IMR-90 (cell line): ENCODE measurements around the gene PBX3. TPM values are rescaled to one million over a fixed set of nuclear protein-coding genes. Genes with fewer than 3 reads are reported as not detected.

Experiments
- ATAC-seq: fragments of 200-7000 bp; cut with Tn5 transposase; 2 replicates; pipeline ENCODE4 v1.9.1; 2020; ENCODE audit warnings: low read depth, mild to moderate bottlenecking, moderate library complexity
- BruUV-seq: library from RNA; stranded (reverse); fragments of 400-500 nt; replicated peaks from 2 replicates; lab custom pipeline; 2021; lab: Mats Ljungman, UMichigan
- CTCF ChIA-PET: fragments of 300-600 bp; formaldehyde crosslinking; extraction: SDS; loops from one replicate; lab custom pipeline; 2021; ENCODE audit warnings: antibody characterized with exemption; lab: Yijun Ruan, JAX
- POLR2A ChIA-PET: fragments of 300-600 bp; sonication (Branson Sonifier 250); formaldehyde crosslinking; loops from one replicate; lab custom pipeline; 2022; ENCODE audit warnings: antibody characterized with exemption; ENCODE audit not compliant: unreplicated experiment; lab: Charles Lee
- DNase-seq: peaks from one replicate; pipeline ENCODE4 v3.0.0; 2013
- H2AFZ ChIP-seq: replicated peaks from 2 replicates; pipeline ENCODE3; 2013; ENCODE audit warnings: low read length, mild to moderate bottlenecking; ENCODE audit not compliant: poor library complexity
- H2AK5ac ChIP-seq: 2 replicates; pipeline ENCODE4 v1.6.1; 2013; ENCODE audit warnings: low read depth, low read length, inconsistent platforms
- H2AK9ac ChIP-seq: replicated peaks from 2 replicates; pipeline ENCODE3; 2013; ENCODE audit warnings: mild to moderate bottlenecking, low read depth, low read length, moderate library complexity; ENCODE audit not compliant: poor library complexity
- H2BK120ac ChIP-seq: 2 replicates; pipeline ENCODE4 v1.6.1; 2013; ENCODE audit warnings: low read depth, low read length, inconsistent platforms
- H2BK15ac ChIP-seq: 3 replicates; pipeline ENCODE4 v1.6.1; 2013; ENCODE audit warnings: low read depth, low read length, inconsistent platforms
- H2BK20ac ChIP-seq: 2 replicates; pipeline ENCODE4 v1.6.1; 2013; ENCODE audit warnings: low read depth, mild to moderate bottlenecking, inconsistent platforms, low read length, moderate library complexity
- H2BK5ac ChIP-seq: 2 replicates; pipeline ENCODE4 v1.6.1; 2013; ENCODE audit warnings: mild to moderate bottlenecking, low read depth, low read length, inconsistent platforms; ENCODE audit not compliant: poor library complexity, severe bottlenecking
- H3K14ac ChIP-seq: replicated peaks from 2 replicates; pipeline ENCODE4 v1.6.1; 2013; ENCODE audit warnings: low read depth, low read length, inconsistent platforms
- H3K18ac ChIP-seq: 2 replicates; pipeline ENCODE4 v1.6.1; 2013; ENCODE audit warnings: low read depth, low read length, control low read depth
- H3K23ac ChIP-seq: 2 replicates; pipeline ENCODE4 v1.6.1; 2013; ENCODE audit warnings: low read depth, low read length, inconsistent platforms
- H3K27ac ChIP-seq: 2 replicates; pipeline ENCODE4 v1.5.1; 2013; ENCODE audit warnings: mild to moderate bottlenecking, control low read depth, low read length; ENCODE audit not compliant: insufficient read depth
- H3K27me3 ChIP-seq: 2 replicates; pipeline ENCODE4 v1.6.1; 2013; ENCODE audit warnings: low read length; ENCODE audit not compliant: control insufficient read depth, insufficient read depth
- H3K36me3 ChIP-seq: 2 replicates; pipeline ENCODE4 v1.6.1; 2013; ENCODE audit warnings: low read length, mixed read lengths; ENCODE audit not compliant: control insufficient read depth, insufficient read depth
- H3K4ac ChIP-seq: 2 replicates; pipeline ENCODE4 v1.6.1; 2013; ENCODE audit warnings: low read depth, low read length, inconsistent platforms
- H3K4me1 ChIP-seq: 2 replicates; pipeline ENCODE4 v1.6.1; 2013; ENCODE audit warnings: low read length, mixed read lengths; ENCODE audit not compliant: control insufficient read depth, insufficient read depth
- H3K4me2 ChIP-seq: 2 replicates; pipeline ENCODE4 v1.6.1; 2013; ENCODE audit warnings: low read depth, mild to moderate bottlenecking, control low read depth, low read length, moderate library complexity
- H3K4me3 ChIP-seq: 2 replicates; pipeline ENCODE4 v1.5.1; 2013; ENCODE audit warnings: low read depth, mild to moderate bottlenecking, control low read depth, low read length, moderate library complexity; ENCODE audit not compliant: insufficient read depth
- H3K56ac ChIP-seq: 2 replicates; pipeline ENCODE4 v1.6.1; 2013; ENCODE audit warnings: low read length, inconsistent platforms; ENCODE audit not compliant: insufficient read depth; ENCODE audit errors: extremely low read depth
- H3K79me1 ChIP-seq, 2 experiments: 2 replicates each; pipeline ENCODE4 v1.6.1; 2013; ENCODE audit warnings: low read length in 2 of 2, inconsistent platforms in 1 of 2, low read depth in 1 of 2
- H3K9ac ChIP-seq: 2 replicates; pipeline ENCODE4 v1.6.1; 2013; ENCODE audit warnings: low read depth, low read length, control low read depth
- H3K9me1 ChIP-seq: 2 replicates; pipeline ENCODE4 v1.6.1; 2013; ENCODE audit warnings: low read length, inconsistent platforms; ENCODE audit not compliant: insufficient read depth
- H3K9me3 ChIP-seq: 2 replicates; pipeline ENCODE4 v1.6.1; 2013; ENCODE audit warnings: low read length; ENCODE audit not compliant: control insufficient read depth, insufficient read depth
- H4K20me1 ChIP-seq: 2 replicates; pipeline ENCODE4 v1.6.1; 2013; ENCODE audit warnings: low read length, inconsistent platforms; ENCODE audit not compliant: insufficient read depth
- H4K5ac ChIP-seq: 2 replicates; pipeline ENCODE4 v1.6.1; 2013; ENCODE audit warnings: mild to moderate bottlenecking, low read depth, low read length, control low read depth
- H4K8ac ChIP-seq, 2 experiments: 2 replicates each; pipeline ENCODE4 v1.6.1; 2013; ENCODE audit warnings: low read depth in 2 of 2, low read length in 2 of 2, control low read depth in 1 of 2, inconsistent platforms in 1 of 2
- H4K91ac ChIP-seq: 2 replicates; pipeline ENCODE4 v1.6.1; 2013; ENCODE audit warnings: low read depth, low read length, inconsistent platforms; ENCODE audit not compliant: insufficient read depth
- CEBPB ChIP-seq: IDR thresholded peaks from 2 replicates; pipeline ENCODE4 v1.6.1; 2012; ENCODE audit warnings: low read depth, low read length, improper control_type of control experiment
- CHD1 ChIP-seq: IDR thresholded peaks from 2 replicates; pipeline ENCODE4 v1.6.1; 2012; ENCODE audit warnings: low read depth, low read length, improper control_type of control experiment
- CTCF ChIP-seq: conservative IDR thresholded peaks from 2 replicates; pipeline ENCODE4 v1.5.1; 2012; ENCODE audit warnings: mild to moderate bottlenecking, low read depth, low read length, improper control_type of control experiment
- ELK1 ChIP-seq: fragments of 150-350 bp; IDR thresholded peaks from 2 replicates; pipeline ENCODE4 v1.6.1; 2016; ENCODE audit warnings: low read depth, mild to moderate bottlenecking, low read length, moderate library complexity, borderline replicate concordance
- FOS ChIP-seq: fragments of 150-350 bp; IDR thresholded peaks from 2 replicates; pipeline ENCODE4 v1.6.1; 2016; ENCODE audit warnings: low read depth, low read length
- MAZ ChIP-seq: IDR thresholded peaks from 2 replicates; pipeline ENCODE4 v1.6.1; 2012; ENCODE audit warnings: low read depth, mild to moderate bottlenecking, low read length, improper control_type of control experiment, moderate library complexity, borderline replicate concordance
- MXI1 ChIP-seq: IDR thresholded peaks from 2 replicates; pipeline ENCODE4 v1.6.1; 2012; ENCODE audit warnings: low read depth, mild to moderate bottlenecking, low read length, moderate library complexity, borderline replicate concordance
- RAD21 ChIP-seq: IDR thresholded peaks from 2 replicates; pipeline ENCODE4 v1.6.1; 2012; ENCODE audit warnings: low read length, improper control_type of control experiment
- RCOR1 ChIP-seq: IDR thresholded peaks from 2 replicates; pipeline ENCODE4 v1.6.1; 2012; ENCODE audit warnings: mild to moderate bottlenecking, low read length, improper control_type of control experiment; ENCODE audit not compliant: insufficient replicate concordance
- SMC3 ChIP-seq: fragments of 150-350 bp; IDR thresholded peaks from 2 replicates; pipeline ENCODE4 v1.6.1; 2016; ENCODE audit warnings: low read depth, mild to moderate bottlenecking, antibody characterized with exemption, low read length, moderate library complexity
- WGBS, 2 experiments: methylation state at CpG; one replicate each; pipeline versions ENCODE4 v1.1.5 to v1.1.7; 2013; ENCODE audit warnings: missing lambda C conversion rate in 2 of 2; ENCODE audit not compliant: insufficient read length in 1 of 2; ENCODE audit errors: extremely low coverage in 2 of 2; 5-methylcytosine and 5-hydroxymethylcytosine counted together
- dilution Hi-C: fragments of 300-500 bp; cut with HindIII; formaldehyde crosslinking; loops from one replicate; pipeline ENCODE4 v1.14.3; 2018; ENCODE audit warnings: low sequenced_read_pairs; ENCODE audit not compliant: unreplicated experiment
- in situ Hi-C: fragments of 300-500 bp; cut with MboI; formaldehyde crosslinking; loops from 3 replicates; pipeline ENCODE4 v1.14.3; 2019; ENCODE audit warnings: low sequenced_read_pairs, inconsistent platforms, mixed read lengths
- intact Hi-C: fragments of 100-400 bp; cut with micrococcal nuclease; formaldehyde crosslinking; loops from 2 replicates; pipeline ENCODE4 v1.10.0; 2022
- polyA plus RNA-seq, 3 experiments: library from polyadenylated mRNA; depleted of rRNA; stranded (reverse); fragments of >200 nt; gene quantifications; 2 replicates each; pipeline ENCODE4 v1.2.3, GENCODE V29; 2012; ENCODE audit warnings: low replicate concordance in 1 of 3
- total RNA-seq: library from RNA; depleted of rRNA; stranded (reverse); fragments of >200 nt; gene quantifications from 2 replicates; pipeline ENCODE4 v1.2.3, GENCODE V29; 2012

Gene PBX3
- total and polyA plus RNA-seq, 2 of the 4 experiments (the other 2 are of a cell fraction): 12.0 to 15.6 TPM

- Histone ChIP-seq H2AFZ (no peak overlapping the region), H3K4me1 (no peaks in the 10 kb centered on the region), H3K18ac (no peak overlapping the region), H4K20me1 (no peaks in the 10 kb centered on the region), H4K5ac (no peak overlapping the region), H3K4ac (no peak overlapping the region), H3K27me3 (no peaks in the 10 kb centered on the region), H2BK15ac (no peak overlapping the region), H3K36me3 (no peaks in the 10 kb centered on the region), H4K91ac (no peak overlapping the region), H2BK20ac (no peak overlapping the region), H3K9me3 (no peaks in the 10 kb centered on the region), H4K8ac (no peak overlapping the region), H3K9ac (no peak overlapping the region), H3K79me1 (peaks cover 13 to 22% of the 10 kb centered on the region in 2 experiments), H3K9me1 (no peaks in the 10 kb centered on the region), H3K4me3 (no peak overlapping the region), H2AK5ac (no peak overlapping the region), H3K23ac (no peak overlapping the region), H2BK120ac (no peak overlapping the region), H3K4me2 (no peak overlapping the region), H3K14ac (no peak overlapping the region), H2BK5ac (no peak overlapping the region), H3K27ac (no peak overlapping the region), H3K56ac (no peak overlapping the region), H2AK9ac (no peak overlapping the region)
- no TSS peak for BruUV-seq
- in situ Hi-C loops: no loop called here
- POLR2A ChIA-PET: no interaction called here
- WGBS, 2 experiments: no CpG with 5 or more reads among the region's 1 CpG
- TF ChIP-seq MXI1: no peak
- TF ChIP-seq CHD1: no peak
- no peak for TF ChIP-seq CEBPB
- TF ChIP-seq SMC3: no peak
- no peak for TF ChIP-seq FOS
- no peak for TF ChIP-seq MAZ
- no peak for TF ChIP-seq RCOR1
- no peak for TF ChIP-seq CTCF
- TF ChIP-seq ELK1: no peak
- no peak for TF ChIP-seq RAD21
- ATAC-seq: no peak
- intact Hi-C loops: loop anchor here (5.0 kb wide), 1 partner anchor 43 kb away; no protein-coding TSS in a partner anchor
- DNase-seq: no peak
- CTCF ChIA-PET: no interaction called here
- dilution Hi-C loops: no loop called here
These were observed 88.5 kb downstream of the PBX3 start for GRCh38 chr9:125835655-125836054.
